ENCODE results near the gene LPGAT1. TPM values are rescaled to one million over a fixed set of nuclear protein-coding genes. Genes with fewer than 3 reads are reported as not detected.

The LPGAT1 gene
- total RNA-seq, 2 donors from 2014 or later: 24.4 to 50.1 TPM

GRCh38 chr1:211851174-211851573 is 20.6 kb upstream of the LPGAT1 start:
- DNase-seq (no peak), ATAC-seq (no peak)
- WGBS, 2 donors: 40 to 48% methylated on average over 3 of the region's 3 CpGs
- TF ChIP-seq POLR2A (IDR thresholded peaks at IDR 0.05): no peak
- TF ChIP-seq CTCF (IDR thresholded peaks at IDR 0.05): no peak
- Histone ChIP-seq H3K36me3 (replicated peaks in 1 of 2; ENCODE audit: insufficient read depth in 1 of 2, low read depth in 2 of 2) (no peaks in the 10 kb centered on the region), H3K4me3 (no peak overlapping the region), H3K9me3 (no peaks in the 10 kb centered on the region), H3K4me1 (no peaks in the 10 kb centered on the region), H3K27me3 (no peaks in the 10 kb centered on the region), H3K27ac (no peak overlapping the region)
- intact Hi-C loops (cut with DNase I): no loop called here

- Histone ChIP-seq H3K27ac (no peak overlapping the region), H3K4me3 (no peak overlapping the region), H3K4me1 (no peaks in the 10 kb centered on the region), H3K27me3 (no peaks in the 10 kb centered on the region), H3K9me3 (no peaks in the 10 kb centered on the region), H3K36me3 (replicated peaks in 1 of 2; ENCODE audit: insufficient read depth in 1 of 2, low read depth in 2 of 2) (no peaks in the 10 kb centered on the region)
- DNase-seq (no peak), ATAC-seq (no peak)
- WGBS, 2 donors: 72 to 75% methylated on average over 7 of the region's 7 CpGs
- TF ChIP-seq POLR2A (IDR thresholded peaks at IDR 0.05) (no peak), CTCF (IDR thresholded peaks at IDR 0.05) (no peak)
- intact Hi-C loops (cut with DNase I): no loop called here
These were observed 13.1 kb upstream of the LPGAT1 start for GRCh38 chr1:211843507-211844298.

DNA sequence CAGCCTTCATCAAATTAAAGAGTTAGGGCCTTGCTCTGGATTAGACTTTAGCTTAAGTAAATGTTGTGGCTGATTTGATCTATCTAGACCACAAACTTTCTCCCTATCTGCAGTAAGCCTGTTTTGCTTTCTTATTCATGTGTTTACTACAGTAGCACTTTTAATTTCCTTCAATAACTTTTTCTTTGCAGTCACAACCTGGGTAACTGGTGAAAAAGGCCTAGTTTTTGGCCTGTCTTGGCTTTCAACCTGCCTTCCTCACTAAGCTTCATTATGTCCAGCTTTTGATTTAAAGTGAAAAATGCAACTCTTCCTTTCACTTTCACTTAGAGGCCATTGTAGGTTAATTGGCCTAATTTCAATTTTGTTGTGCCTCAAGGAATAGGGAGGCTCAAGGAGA is 12.5 kb upstream of the LPGAT1 start:
- H3K27ac ChIP-seq: peak overlapping the region in 1 of 4 donors; percentile 10
- H3K27me3 ChIP-seq: no peaks in the 10 kb centered on the region
- ATAC-seq (no peak), DNase-seq (no peak)
- H3K4me1 ChIP-seq: no peaks in the 10 kb centered on the region
- intact Hi-C loops (cut with DNase I): no loop called here
- no peaks in the 10 kb centered on the region for H3K36me3 ChIP-seq (replicated peaks in 1 of 2; ENCODE audit: insufficient read depth in 1 of 2, low read depth in 2 of 2)
- no peaks in the 10 kb centered on the region for H3K9me3 ChIP-seq
- no peak overlapping the region for H3K4me3 ChIP-seq
- no peak for TF ChIP-seq CTCF (IDR thresholded peaks at IDR 0.05)
- no peak for TF ChIP-seq POLR2A (IDR thresholded peaks at IDR 0.05)

DNA sequence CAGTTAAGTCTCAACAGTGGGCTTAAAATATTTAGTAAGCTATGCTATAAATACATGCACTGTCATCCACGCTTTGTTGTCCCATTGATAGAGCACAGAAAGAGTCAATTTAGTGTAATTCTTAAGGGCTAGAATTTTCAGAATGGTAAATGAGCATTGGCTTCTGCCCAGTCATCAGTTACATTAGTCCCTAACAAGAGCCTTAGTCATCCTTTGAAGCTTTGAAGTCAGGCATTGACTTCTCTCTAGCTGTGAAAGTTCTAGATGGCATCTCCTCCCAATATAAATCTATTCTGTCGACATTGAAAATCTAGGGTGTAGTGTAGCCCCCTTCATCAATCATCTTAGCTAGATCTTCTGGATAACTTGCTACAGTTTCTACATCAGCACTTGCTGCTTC is 12.0 kb upstream of the LPGAT1 start:
- no peaks in the 10 kb centered on the region for H3K4me1 ChIP-seq
- 78 to 79% methylated on average over 2 of the region's 2 CpGs for WGBS, 2 donors
- ATAC-seq (no peak), DNase-seq (no peak)
- intact Hi-C loops (cut with DNase I): no loop called here
- H3K27ac ChIP-seq: no peak overlapping the region
- H3K4me3 ChIP-seq: no peak overlapping the region
- no peaks in the 10 kb centered on the region for H3K27me3 ChIP-seq
- no peaks in the 10 kb centered on the region for H3K36me3 ChIP-seq (replicated peaks in 1 of 2; ENCODE audit: insufficient read depth in 1 of 2, low read depth in 2 of 2)
- H3K9me3 ChIP-seq: no peaks in the 10 kb centered on the region
- TF ChIP-seq POLR2A (IDR thresholded peaks at IDR 0.05) (no peak), CTCF (IDR thresholded peaks at IDR 0.05) (no peak)

- intact Hi-C loops (cut with DNase I): loop anchor here (5.0 kb wide), 1 partner anchor 137 kb away; no protein-coding TSS in a partner anchor
These were observed 8.5 kb upstream of the LPGAT1 start for GRCh38 chr1:211839106-211839505.

More at GRCh38 chr1:211839106-211839505, 8.5 kb upstream of the LPGAT1 start:
- no peaks in the 10 kb centered on the region for H3K36me3 ChIP-seq (replicated peaks in 1 of 2; ENCODE audit: insufficient read depth in 1 of 2, low read depth in 2 of 2)
- TF ChIP-seq POLR2A (IDR thresholded peaks at IDR 0.05): no peak
- no peak for TF ChIP-seq CTCF (IDR thresholded peaks at IDR 0.05)
- no peaks in the 10 kb centered on the region for H3K27me3 ChIP-seq
- 78 to 86% methylated on average over 1 of the region's 1 CpG for WGBS, 2 donors
- ATAC-seq (no peak), DNase-seq (no peak)
- no peak overlapping the region for H3K27ac ChIP-seq
- no peaks in the 10 kb centered on the region for H3K4me1 ChIP-seq
- no peaks in the 10 kb centered on the region for H3K9me3 ChIP-seq
- no peak overlapping the region for H3K4me3 ChIP-seq

All from body of pancreas (tissue), 4 donors.